ENCODE measurements around the gene PRM3.

DNA sequence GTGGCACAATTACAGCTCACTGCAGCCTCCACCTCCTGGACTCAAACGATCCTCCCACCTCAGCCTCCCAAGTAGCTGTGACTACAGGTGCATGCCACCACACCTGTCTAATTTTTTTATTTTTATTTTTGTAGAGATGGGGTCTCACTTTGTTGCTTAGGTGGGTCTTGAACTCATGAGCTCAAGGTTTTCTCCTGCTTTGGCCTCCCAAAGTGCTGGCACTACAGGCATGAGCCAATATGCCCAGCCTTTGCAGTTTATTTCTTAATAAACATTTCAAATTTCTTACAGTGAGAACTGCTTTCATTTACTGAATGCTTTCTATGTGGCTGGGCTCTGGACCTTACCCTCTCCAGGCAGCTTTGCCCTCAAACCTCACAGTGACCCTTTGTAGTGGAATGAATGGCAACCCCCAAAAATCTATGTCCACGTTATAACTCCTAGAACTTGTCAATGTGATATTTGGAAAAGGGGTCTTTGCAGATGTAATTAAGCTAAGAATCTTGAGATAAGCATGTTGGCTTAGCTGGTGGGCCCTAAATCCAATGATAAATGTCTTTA is 2.7 kb downstream of the PRM3 start:
- TF ChIP-seq POLR2AphosphoS5 (IDR thresholded peaks at IDR 0.05) = no peak
- no peak for TF ChIP-seq EP300 (IDR thresholded peaks at IDR 0.05; ENCODE audit: low read depth)
